CD4-positive, alpha-beta T cell treated with Interleukin-15 for 1 hour (primary cell): ENCODE data around the gene EMD.
A peak's percentile ranks its signal among the peaks of the same experiment; 100 is the strongest.
"Not testable (repeated sequence)": the region's sequence is repeated elsewhere in the genome, so short reads cannot be mapped to it uniquely, and the experiment has no call there.

Source experiments
- DNase-seq: peaks from one replicate; pipeline ENCODE4 v3.0.0-alpha.2; 2020

Gene EMD

GRCh38 chrX:154372612-154373022 lies 6.5 kb upstream of the EMD start:
- peak; percentile 63 for DNase-seq

GRCh38 chrX:154373340-154374306 lies 5.5 kb upstream of the EMD start:
- no peak for DNase-seq

DNA sequence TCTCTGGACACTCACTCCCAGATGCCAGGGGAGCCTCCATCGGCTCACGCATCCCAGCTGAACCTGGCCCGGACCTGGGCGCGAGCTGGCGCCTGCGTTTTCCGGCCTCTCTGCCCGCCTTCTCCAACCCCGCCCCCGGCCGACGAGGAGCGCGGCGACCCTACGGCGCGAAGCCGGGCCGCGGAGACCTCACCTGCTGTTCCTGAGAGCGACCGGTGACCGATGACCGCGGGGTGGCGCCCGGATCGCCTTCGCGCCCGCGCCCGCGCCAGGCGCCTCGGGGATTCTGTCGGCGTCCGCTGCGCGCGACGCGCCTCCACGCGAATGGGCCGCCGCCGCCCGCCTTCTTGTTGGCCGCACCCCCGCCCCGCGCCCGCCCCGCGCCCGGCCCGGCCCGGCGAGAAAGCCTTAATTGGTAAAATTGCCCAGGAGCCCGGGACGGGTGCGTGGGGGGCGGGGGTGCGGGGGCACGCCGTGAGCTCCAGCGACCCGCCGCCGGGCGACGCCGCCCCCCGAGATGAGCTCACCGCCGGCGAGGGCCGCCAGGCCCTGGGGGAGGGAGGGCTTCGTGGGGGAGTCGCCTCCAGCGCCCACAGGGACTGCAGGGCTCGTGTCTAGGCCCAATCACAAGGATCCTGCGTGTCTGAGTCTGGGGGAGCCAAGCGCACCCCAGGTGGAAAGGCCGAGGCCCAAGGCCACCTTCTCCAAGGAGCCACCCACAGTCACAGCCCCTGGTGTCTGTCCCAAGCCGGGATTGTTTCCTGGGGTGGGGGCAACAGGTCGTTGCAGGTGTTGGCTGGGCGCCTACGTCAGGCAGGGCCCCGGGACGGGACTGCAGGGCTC lies 4.6 kb upstream of the EMD start, which contains the start of gene FLNA:
Gene FLNA (minus strand): TSS at position 322 of the 843 bp plus-strand sequence. CDS start 3,389 bp downstream, outside the sequence.
- DNase-seq = peak; percentile 41

- DNase-seq = no peak
Measured at GRCh38 chrX:154375156-154375504, 4.0 kb upstream of the EMD start.

- no peak for DNase-seq
Measured at GRCh38 chrX:154376774-154377173, 2.3 kb upstream of the EMD start.

DNA sequence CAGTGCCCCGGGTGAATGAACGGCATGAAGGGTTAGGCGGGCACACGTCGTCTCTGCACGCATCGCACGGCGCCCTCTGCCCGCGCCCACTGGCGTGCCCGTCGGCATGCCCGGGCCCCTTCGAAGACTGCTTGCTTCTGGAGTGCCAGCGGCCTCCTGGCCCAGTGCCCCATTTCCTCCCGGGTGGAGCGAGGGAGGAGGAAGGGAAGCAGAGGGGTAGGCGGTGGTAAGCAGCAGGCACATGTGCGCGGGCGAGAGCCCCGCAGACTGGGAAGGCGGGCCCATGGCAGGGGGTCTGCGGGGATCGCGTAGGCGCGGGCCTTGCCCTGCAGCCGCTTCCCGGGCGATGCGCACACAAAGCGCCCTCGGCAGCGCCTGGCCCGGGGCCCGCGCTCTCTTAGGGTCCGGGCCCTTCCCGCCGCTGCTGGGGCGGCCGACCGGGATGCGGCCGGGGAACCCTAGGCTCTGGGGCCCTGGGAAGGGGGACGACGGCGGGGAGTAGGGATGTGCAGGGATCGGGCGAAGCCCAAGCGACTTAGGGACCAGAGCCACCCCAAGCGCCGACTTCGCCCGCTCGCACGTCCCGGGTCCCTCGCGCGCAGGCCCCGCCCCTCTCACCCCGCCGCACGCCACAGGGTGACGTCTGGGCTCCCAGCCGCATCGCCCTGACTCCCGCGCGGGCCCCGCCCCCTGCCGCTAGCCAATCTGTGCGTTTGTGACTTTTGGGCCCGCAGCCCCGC lies 866 bp upstream of the EMD start:
- peak; percentile 40 for DNase-seq

DNA sequence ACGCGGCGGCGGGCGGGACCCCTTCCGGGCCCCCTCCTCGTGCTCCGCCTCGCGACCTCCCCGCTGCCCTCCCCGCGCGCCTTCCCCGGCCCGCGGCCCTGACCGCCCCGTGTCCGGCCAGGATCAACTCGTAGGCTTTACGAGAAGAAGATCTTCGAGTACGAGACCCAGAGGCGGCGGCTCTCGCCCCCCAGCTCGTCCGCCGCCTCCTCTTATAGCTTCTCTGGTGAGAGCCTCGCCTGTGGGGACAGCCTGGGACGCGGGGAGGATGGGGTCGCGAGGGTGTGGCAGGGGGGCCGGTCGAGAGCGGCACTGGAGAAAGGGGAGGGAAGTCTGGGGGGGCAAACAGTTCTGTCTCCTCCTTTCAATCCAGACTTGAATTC lies 465 bp downstream of the EMD start:
- no peak for DNase-seq

DNA sequence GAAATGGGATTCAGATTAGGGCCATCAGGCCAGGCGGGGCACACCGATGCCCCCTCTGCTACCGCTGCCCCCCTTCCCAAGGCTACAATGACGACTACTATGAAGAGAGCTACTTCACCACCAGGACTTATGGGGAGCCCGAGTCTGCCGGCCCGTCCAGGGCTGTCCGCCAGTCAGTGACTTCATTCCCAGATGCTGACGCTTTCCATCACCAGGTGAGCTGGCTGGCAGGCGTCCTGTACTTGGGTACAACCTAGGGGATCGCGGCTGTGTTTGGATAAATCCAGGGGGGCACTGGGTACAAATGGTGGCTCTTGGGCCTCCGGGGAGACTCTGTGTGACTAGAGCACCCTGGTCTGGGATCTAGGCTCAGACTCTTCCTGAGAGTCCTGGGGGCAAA lies 1.1 kb downstream of the EMD start:
- no peak for DNase-seq

- DNase-seq = no peak
Measured at GRCh38 chrX:154380787-154381186, 1.7 kb downstream of the EMD start.

DNA sequence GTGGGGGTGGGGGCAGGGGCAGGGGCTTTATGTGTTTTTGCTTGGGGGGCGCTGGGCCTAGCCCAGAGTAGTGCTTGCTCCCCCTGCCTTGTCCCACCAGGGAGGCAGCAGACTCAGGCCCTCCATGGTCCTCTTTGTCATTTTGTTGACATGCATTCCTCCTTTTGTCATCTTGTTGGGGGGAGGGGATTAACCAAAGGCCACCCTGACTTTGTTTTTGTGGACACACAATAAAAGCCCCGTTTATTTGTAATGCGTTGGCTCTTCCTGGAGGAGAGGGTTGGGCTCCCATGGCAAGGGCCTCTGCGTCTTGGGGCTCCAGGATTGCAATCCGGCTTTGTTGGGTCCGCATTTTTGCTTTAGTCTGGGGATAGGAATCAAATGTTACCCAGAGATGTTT lies 2.2 kb downstream of the EMD start:
- no peak for DNase-seq

- no peak for DNase-seq
Measured at GRCh38 chrX:154382483-154383069, 3.5 kb downstream of the EMD start.

- DNase-seq = no peak
Measured at GRCh38 chrX:154383359-154384283, 4.5 kb downstream of the EMD start.

DNA sequence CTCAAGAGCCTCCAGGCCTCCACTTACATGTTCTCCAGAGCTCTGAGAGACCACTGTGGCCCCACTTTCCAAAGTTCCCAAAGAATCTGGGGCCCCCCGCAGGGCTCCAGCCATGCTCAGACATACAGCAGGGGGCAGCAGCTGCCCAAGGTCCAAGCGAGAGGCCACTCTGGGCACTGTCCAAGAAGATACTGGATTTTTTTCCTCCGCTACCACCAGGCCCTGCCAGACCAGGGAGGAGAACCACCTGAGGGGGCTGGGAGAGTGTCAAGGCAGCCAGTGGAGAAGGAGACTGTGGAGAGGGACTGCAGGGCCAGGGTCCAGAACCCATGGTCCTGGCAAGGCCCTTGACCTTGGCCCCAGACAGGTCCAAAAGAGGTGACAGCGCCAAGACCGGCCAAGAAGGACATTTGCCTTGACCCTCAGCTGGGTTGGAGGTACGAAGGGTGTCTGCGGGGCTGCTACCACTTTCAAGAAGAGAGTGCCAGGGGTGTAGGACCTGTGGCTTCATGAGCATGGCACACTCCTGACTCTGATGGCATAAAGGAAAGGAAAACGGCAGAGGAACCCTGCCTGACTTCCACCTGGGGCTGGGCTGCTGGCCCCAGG lies 5.3 kb downstream of the EMD start:
- no peak for DNase-seq

DNA sequence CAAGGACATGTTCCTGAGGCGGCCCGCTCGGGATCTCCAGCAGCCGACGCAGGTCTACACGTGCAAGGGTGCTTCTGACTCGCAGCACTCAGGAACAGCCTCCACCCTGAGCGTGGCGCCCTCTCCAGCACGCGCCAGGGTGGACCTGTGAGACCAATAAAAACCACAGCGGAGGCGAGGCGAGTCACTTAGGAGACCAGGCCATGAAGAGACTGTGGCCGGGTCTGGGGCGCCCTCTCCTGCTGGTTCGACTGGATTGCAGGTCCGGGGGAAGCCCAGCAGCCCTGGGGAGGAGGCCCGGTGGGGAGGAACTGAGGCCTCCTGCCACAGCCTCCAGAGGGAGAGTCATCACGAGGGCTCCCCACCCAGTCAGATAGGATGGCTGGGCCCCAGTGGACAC lies 9.0 kb downstream of the EMD start:
- not testable (repeated sequence) for DNase-seq

DNA sequence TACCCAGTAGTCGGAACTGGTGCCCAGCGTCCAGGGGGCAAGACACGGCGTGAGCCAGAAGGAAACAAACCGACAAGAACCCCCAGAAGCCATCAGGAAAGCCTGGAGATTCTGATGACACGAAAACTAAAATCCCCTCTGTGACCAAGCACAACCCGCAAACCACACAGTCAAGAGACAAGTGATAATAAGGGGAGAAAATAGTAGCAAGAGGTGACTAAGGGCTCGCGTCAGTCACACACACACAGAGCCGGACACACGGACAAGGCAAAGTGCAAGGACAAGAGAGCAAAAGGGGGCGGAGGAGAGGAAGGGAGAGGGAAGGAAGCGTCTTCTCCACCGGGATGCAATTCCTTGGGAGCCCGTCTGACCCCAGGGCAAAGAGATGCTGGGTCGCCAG lies 9.6 kb downstream of the EMD start:
- DNase-seq = not testable (repeated sequence)

GRCh38 chrX:154389812-154390747 lies 11.0 kb downstream of the EMD start:
- DNase-seq = peak; percentile 43

DNA sequence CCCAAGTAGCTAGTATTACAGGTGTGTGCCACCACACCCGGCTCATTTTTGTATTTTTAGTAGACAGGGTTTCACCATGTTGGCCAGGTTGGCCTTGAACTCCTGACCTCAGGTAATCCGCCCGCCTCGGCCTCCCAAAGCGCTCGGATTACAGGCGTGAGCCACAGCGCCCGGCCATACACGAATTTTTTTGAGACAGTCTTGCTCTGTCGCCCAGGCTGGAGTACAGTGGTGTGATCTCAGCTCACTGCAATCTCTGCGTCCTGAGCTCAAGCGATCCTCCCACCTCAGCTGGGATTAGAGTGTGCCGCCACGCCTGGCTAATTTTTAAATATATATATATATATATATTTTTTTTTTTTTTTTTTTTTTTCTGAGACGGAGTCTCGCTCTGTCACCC lies 17.3 kb downstream of the EMD start:
- not testable (repeated sequence) for DNase-seq

- DNase-seq = peak; percentile 74
Measured at GRCh38 chrX:154396973-154397887, 18.1 kb downstream of the EMD start.
